HepG2 (cell line): ENCODE measurements around the gene SEC11A. TPM values are rescaled to one million over a fixed set of nuclear protein-coding genes. Genes with fewer than 3 reads are reported as not detected.
A peak's percentile ranks its signal among the peaks of the same experiment; 100 is the strongest.

ENCODE experiments used
- BHLHE40 ChIP-seq: IDR thresholded peaks from 2 replicates; pipeline ENCODE4 v1.6.1; 2011; ENCODE audit warnings: low read length, improper control_type of control experiment
- HNRNPL ChIP-seq: fragments of 200-400 bp; formaldehyde crosslinking; IDR thresholded peaks from 2 replicates; pipeline ENCODE4 v1.6.1; 2017; ENCODE audit warnings: mild to moderate bottlenecking, low read depth, low read length
- ISL2 ChIP-seq: sonication (generic); formaldehyde crosslinking; IDR thresholded peaks from 2 replicates; pipeline ENCODE4 v1.5.0; 2020; ENCODE audit warnings: missing genetic modification reagents
- ISX ChIP-seq: sonication (generic); formaldehyde crosslinking; conservative IDR thresholded peaks from 2 replicates; pipeline ENCODE4 v1.5.0; 2020; ENCODE audit warnings: missing genetic modification reagents
- KAT2B ChIP-seq: fragments of 150-350 bp; IDR thresholded peaks from 2 replicates; pipeline ENCODE4 v1.6.1; 2014; ENCODE audit warnings: low read depth, low read length, borderline replicate concordance
- KDM4B ChIP-seq: sonication (generic); formaldehyde crosslinking; IDR thresholded peaks from 2 replicates; pipeline ENCODE4 v1.4.0; 2020; ENCODE audit warnings: missing genetic modification reagents
- KLF13 ChIP-seq: sonication (generic); formaldehyde crosslinking; IDR thresholded peaks from 2 replicates; pipeline ENCODE4 v1.4.0; 2020; ENCODE audit warnings: mild to moderate bottlenecking, missing genetic modification reagents
- MED13 ChIP-seq: sonication (generic); formaldehyde crosslinking; IDR thresholded peaks from 2 replicates; pipeline ENCODE4 v1.5.0; 2020; ENCODE audit warnings: missing genetic modification reagents
- MEIS2 ChIP-seq: sonication (generic); formaldehyde crosslinking; IDR thresholded peaks from 2 replicates; pipeline ENCODE4 v1.9.0; 2021; ENCODE audit warnings: mild to moderate bottlenecking, missing genetic modification reagents
- MTERF4 ChIP-seq: sonication (generic); formaldehyde crosslinking; IDR thresholded peaks from 2 replicates; pipeline ENCODE4 v1.8.0; 2023; ENCODE audit warnings: mild to moderate bottlenecking, missing genetic modification reagents
- MXI1 ChIP-seq: IDR thresholded peaks from 3 replicates; pipeline ENCODE4 v1.6.1; 2012; ENCODE audit warnings: low read depth, low read length, inconsistent platforms, borderline replicate concordance
- MYC ChIP-seq: sonication (generic); formaldehyde crosslinking; IDR thresholded peaks from 2 replicates; pipeline ENCODE4 v1.9.0; 2021; ENCODE audit warnings: missing genetic modification reagents, borderline replicate concordance
- NR2F1 ChIP-seq, 2 experiments: fragments of 450-650 bp in 1 of 2; formaldehyde crosslinking in 1 of 2; IDR thresholded peaks; 2 replicates each; pipeline versions ENCODE4 v1.5.0 to v1.6.1; 2016 to 2020; ENCODE audit warnings: mild to moderate bottlenecking in 1 of 2, missing compliant biosample characterization in 1 of 2, missing genetic modification reagents in 1 of 2, moderate library complexity in 1 of 2
- PRDM15 ChIP-seq: sonication (generic); formaldehyde crosslinking; IDR thresholded peaks from 2 replicates; pipeline ENCODE4 v1.4.0; 2020; ENCODE audit warnings: missing genetic modification reagents
- TEAD3 ChIP-seq: optimal IDR thresholded peaks from 2 replicates; pipeline ENCODE3; 2016; ENCODE audit warnings: borderline replicate concordance
- USF2 ChIP-seq, 2 experiments: sonication (generic) in 1 of 2; formaldehyde crosslinking in 1 of 2; IDR thresholded peaks; 2 replicates each; pipeline versions ENCODE4 v1.5.1 to v1.6.1; 2011 to 2020; ENCODE audit warnings: borderline replicate concordance in 1 of 2, low read depth in 1 of 2, low read length in 1 of 2, mild to moderate bottlenecking in 1 of 2, missing genetic modification reagents in 1 of 2, moderate library complexity in 1 of 2
- ZFX ChIP-seq: sonication (generic); formaldehyde crosslinking; IDR thresholded peaks from 2 replicates; pipeline ENCODE4 v1.4.0; 2020; ENCODE audit warnings: mild to moderate bottlenecking, low read depth, missing genetic modification reagents, moderate library complexity
- ZNF343 ChIP-seq: sonication (generic); formaldehyde crosslinking; IDR thresholded peaks from 2 replicates; pipeline ENCODE4 v1.4.0; 2020; ENCODE audit warnings: mild to moderate bottlenecking, missing genetic modification reagents
- ZNF547 ChIP-seq: sonication (generic); formaldehyde crosslinking; IDR thresholded peaks from 2 replicates; pipeline ENCODE4 v1.5.1; 2020; ENCODE audit warnings: mild to moderate bottlenecking, missing genetic modification reagents
- ZNF672 ChIP-seq: sonication (generic); formaldehyde crosslinking; IDR thresholded peaks from 2 replicates; pipeline ENCODE4 v1.8.1; 2022; ENCODE audit warnings: missing genetic modification reagents
- ZNF788 ChIP-seq: sonication (generic); formaldehyde crosslinking; IDR thresholded peaks from 2 replicates; pipeline ENCODE4 v1.5.0; 2020; ENCODE audit warnings: mild to moderate bottlenecking, missing genetic modification reagents, borderline replicate concordance
- ZSCAN25 ChIP-seq: sonication (generic); formaldehyde crosslinking; IDR thresholded peaks from 2 replicates; pipeline ENCODE4 v1.8.0; 2022; ENCODE audit warnings: mild to moderate bottlenecking, missing genetic modification reagents
- ZSCAN29 ChIP-seq: sonication (generic); formaldehyde crosslinking; conservative IDR thresholded peaks from 2 replicates; pipeline ENCODE4 v1.4.0; 2020; ENCODE audit warnings: mild to moderate bottlenecking, missing genetic modification reagents
- polyA plus RNA-seq, 8 experiments: library from polyadenylated mRNA; depleted of rRNA in 3 of 8; stranded (reverse) in 7 of 8; unstranded in 1 of 8; fragments of >200 nt; fragmentation: Illumina TruSeq in 4 of 8; extraction: Trizol in 4 of 8; gene quantifications; 2 replicates each; pipeline versions ENCODE4 v1.2.1 to v1.2.3, GENCODE V29; 2011 to 2016; ENCODE audit warnings: low read depth in 4 of 8, missing spikeins in 1 of 8, mixed read lengths in 1 of 8; ENCODE audit not compliant: insufficient read depth in 1 of 8
- total RNA-seq, 5 experiments: library from RNA; depleted of rRNA; stranded (reverse); fragments of >200 nt; fragmentation: Illumina TruSeq; extraction: Trizol; gene quantifications; 2 replicates each; pipeline ENCODE4 v1.2.3, GENCODE V29; 2016; ENCODE audit warnings: low read depth in 1 of 5

Gene SEC11A
- total and polyA plus RNA-seq, 2 of the 13 experiments (the other 11 are each of a cell fraction or from before 2014, with no cell fraction given), result 141 to 230 TPM

DNA sequence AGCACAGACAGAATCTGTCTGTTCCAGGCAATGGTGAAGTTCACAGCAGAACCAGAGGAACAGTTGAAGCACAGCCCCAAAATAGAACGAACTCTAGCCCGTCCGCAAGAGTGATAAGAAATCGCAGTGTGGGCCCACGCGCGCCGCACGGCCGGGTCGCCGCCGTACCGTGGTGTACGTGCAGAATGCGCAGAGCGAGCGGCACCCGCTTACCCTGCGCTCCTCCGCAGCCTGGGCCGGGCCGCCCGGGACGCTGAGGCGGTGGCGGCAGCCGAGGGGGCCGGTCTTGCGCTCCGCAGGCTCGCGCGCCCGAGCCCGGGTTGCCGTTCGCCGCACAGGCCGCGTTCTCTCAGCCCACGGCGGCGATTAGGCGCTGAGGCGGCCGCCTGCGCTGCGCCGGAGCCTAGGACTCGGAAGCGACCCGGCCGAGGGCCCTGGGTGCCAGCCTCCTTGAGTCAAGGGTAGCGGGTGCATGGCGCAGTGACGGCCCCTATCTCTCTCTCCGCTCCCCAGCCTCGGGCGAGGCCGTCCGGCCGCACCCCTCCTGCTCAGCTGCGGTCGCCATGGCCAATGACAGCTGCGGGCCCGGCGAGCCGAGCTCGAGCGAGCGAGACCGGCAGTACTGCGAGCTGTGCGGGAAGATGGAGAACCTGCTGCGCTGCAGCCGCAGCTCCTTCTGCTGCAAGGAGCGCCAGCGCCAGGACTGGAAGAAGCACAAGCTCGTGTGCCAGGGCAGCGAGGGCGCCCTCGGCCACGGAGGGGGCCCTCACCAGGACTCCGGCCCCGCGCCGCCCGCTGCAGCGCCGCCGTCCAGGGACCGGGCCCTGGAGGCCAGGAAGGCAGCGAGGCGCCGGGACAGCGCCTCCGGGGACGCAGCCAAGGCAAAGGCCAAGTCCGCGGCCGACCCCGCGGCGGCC is 82.4 kb downstream of the SEC11A start (continued):
- TF ChIP-seq NR2F1 (CRISPR knock-in tag; IDR thresholded peaks at IDR 0.05) (no peak), MYC (CRISPR knock-in tag) (no peak; the same call in 1 of the 2 replicates), ISX (no peak), ZNF343 (CRISPR knock-in tag) (no peak), MEIS2 (0 out of 2 replicates have a peak, but pooled peaks have one; percentile 54), MED13 (CRISPR knock-in tag) (no peak), KDM4B (CRISPR knock-in tag) (peak; percentile 64; the same call in 1 of the 2 replicates), ISL2 (CRISPR knock-in tag) (0 out of 2 replicates have a peak, but pooled peaks have one; percentile 29), ZFX (CRISPR knock-in tag) (peak; percentile 82), PRDM15 (CRISPR knock-in tag) (peak; percentile 30; the same call in 1 of the 2 replicates), ZNF672 (CRISPR knock-in tag) (no peak), BHLHE40 (no peak), ZSCAN25 (CRISPR knock-in tag) (peak; percentile 82), TEAD3 (CRISPR knock-in tag) (peak; percentile 10), ZNF547 (CRISPR knock-in tag) (0 out of 2 replicates have a peak, but pooled peaks have one; percentile 59), KLF13 (no peak), KAT2B (no peak), HNRNPL (0 out of 2 replicates have a peak, but pooled peaks have one; percentile 64), MTERF4 (0 out of 2 replicates have a peak, but pooled peaks have one; percentile 29), USF2 (IDR thresholded peaks at IDR 0.05; ENCODE audit: low read depth, low read length) (no peak), USF2 (CRISPR knock-in tag; IDR thresholded peaks at IDR 0.05; ENCODE audit: borderline replicate concordance) (no peak), ZNF788 (peak; percentile 63; the same call in 1 of the 2 replicates), MXI1 (no peak; the same call in 2 of the 3 replicates), ZSCAN29 (peak; percentile 67; the same call in 1 of the 2 replicates)
